ENCODE results near the gene SYCP3. TPM values are rescaled to one million over a fixed set of nuclear protein-coding genes. Genes with fewer than 3 reads are reported as not detected.

The SYCP3 gene
- total RNA-seq, 3 donors from 2014 or later = 0.16 to 0.33 TPM; not detected in 1

DNA sequence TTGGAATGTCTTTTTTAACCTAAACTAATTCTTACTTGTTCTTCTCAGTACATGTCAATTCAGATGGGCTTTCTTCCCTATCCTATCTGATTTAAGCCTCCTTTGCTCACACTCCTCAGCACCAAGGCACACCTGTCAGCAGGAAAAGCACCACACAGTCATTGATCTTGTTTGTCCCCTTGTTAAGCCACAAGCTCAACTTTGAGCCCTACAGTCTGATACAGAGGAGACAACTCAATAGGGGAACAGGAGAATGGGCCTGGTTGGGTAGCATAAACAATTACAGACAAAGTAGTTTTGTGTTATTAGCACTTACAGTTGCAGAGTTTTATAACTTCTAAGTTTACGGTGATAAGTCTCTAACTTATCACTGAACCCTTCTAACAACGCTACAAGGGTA, 29.5 kb upstream of the SYCP3 start:
- Histone ChIP-seq H3K27ac (no peak overlapping the region), H3K4me1 (no peaks in the 10 kb centered on the region), H3K4me3 (no peak overlapping the region), H3K9me3 (no peaks in the 10 kb centered on the region), H3K27me3 (no peaks in the 10 kb centered on the region), H3K36me3 (peaks cover 5% of the 10 kb centered on the region)
- intact Hi-C loops (cut with DNase I; ENCODE audit: low total_unique reads) = no loop called here
- TF ChIP-seq POLR2A (IDR thresholded peaks at IDR 0.05) (no peak), POLR2AphosphoS5 (IDR thresholded peaks at IDR 0.05) (no peak)
- TF ChIP-seq, protein P1, sequence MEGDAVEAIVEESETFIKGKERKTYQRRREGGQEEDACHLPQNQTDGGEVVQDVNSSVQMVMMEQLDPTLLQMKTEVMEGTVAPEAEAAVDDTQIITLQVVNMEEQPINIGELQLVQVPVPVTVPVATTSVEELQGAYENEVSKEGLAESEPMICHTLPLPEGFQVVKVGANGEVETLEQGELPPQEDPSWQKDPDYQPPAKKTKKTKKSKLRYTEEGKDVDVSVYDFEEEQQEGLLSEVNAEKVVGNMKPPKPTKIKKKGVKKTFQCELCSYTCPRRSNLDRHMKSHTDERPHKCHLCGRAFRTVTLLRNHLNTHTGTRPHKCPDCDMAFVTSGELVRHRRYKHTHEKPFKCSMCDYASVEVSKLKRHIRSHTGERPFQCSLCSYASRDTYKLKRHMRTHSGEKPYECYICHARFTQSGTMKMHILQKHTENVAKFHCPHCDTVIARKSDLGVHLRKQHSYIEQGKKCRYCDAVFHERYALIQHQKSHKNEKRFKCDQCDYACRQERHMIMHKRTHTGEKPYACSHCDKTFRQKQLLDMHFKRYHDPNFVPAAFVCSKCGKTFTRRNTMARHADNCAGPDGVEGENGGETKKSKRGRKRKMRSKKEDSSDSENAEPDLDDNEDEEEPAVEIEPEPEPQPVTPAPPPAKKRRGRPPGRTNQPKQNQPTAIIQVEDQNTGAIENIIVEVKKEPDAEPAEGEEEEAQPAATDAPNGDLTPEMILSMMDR (IDR thresholded peaks at IDR 0.05) = no peak
- no peak for DNase-seq (ENCODE audit: low spot score in 2 of 2)

DNA sequence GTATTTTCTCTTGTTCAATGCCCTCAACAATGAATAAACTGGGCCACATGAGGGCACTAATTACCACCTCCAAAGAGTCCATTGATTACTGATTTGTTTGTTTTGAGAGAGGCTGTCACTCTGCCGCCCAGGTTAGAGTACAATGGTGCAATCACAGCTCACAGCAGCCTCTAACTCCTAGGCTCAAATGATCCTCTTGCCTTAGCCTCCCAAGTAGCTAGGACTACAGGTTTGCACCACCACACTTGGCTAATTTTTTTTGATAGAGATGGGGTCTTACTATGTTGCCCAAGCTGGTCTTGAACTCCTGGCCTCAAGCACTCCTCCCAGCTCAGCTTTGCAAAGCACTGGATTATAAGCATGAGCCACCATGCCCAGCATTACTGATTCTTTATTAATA, 28.3 kb upstream of the SYCP3 start:
- H3K4me3 ChIP-seq = no peak overlapping the region
- peaks cover 5% of the 10 kb centered on the region for H3K36me3 ChIP-seq
- no peaks in the 10 kb centered on the region for H3K9me3 ChIP-seq
- no peak overlapping the region for H3K27ac ChIP-seq
- H3K4me1 ChIP-seq = no peaks in the 10 kb centered on the region
- no peak for DNase-seq (ENCODE audit: low spot score in 2 of 2)
- TF ChIP-seq POLR2AphosphoS5 (IDR thresholded peaks at IDR 0.05) = no peak
- intact Hi-C loops (cut with DNase I; ENCODE audit: low total_unique reads) = no loop called here
- no peaks in the 10 kb centered on the region for H3K27me3 ChIP-seq

DNA sequence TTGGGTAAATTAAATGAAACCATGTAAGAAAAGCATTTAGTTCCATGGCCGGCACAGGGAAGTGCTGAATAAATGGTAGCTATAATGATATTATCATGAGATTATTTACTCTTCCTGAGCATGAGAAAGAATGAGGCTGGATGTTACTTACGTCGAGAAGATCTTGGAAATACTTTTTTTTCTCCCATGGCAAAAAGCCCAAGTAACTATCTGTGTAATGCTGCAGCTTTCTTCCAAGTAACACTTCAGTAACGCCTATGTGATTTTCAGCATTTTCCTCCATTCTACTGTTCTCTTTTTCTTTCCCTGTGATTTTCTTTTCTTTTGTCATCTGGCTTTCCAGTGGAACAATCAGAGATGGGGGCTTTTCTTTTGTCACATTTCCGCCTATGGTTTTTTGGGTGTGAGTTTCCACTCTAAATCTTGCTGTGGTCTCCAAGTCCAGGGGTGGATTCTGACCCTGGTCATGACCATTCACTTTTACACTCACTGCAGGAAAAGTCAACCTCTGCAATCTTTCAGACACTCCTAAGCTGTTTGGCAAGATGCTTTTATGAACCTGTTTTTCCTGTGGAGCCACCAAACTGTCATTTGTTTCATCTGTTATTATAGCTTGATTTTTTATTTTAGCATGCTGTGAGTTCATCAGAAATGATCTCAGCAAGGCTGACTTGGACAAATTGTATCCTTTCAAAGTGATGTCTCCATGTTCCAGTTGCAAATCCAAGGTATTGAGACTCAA, 25.0 kb upstream of the SYCP3 start:
- Histone ChIP-seq H3K4me3 (no peak overlapping the region), H3K27ac (peak overlapping the region; percentile 60 to 70), H3K27me3 (no peaks in the 10 kb centered on the region), H3K9me3 (no peaks in the 10 kb centered on the region), H3K4me1 (no peaks in the 10 kb centered on the region), H3K36me3 (peaks cover 5% of the 10 kb centered on the region)
- no peak for DNase-seq (ENCODE audit: low spot score in 2 of 2)
- intact Hi-C loops (cut with DNase I; ENCODE audit: low total_unique reads) = no loop called here
- TF ChIP-seq, protein P1 (IDR thresholded peaks at IDR 0.05) = no peak
- TF ChIP-seq POLR2A (IDR thresholded peaks at IDR 0.05) = no peak
- TF ChIP-seq POLR2AphosphoS5 (IDR thresholded peaks at IDR 0.05) = no peak

- Histone ChIP-seq H3K4me1 (no peaks in the 10 kb centered on the region), H3K27me3 (no peaks in the 10 kb centered on the region), H3K4me3 (no peak overlapping the region), H3K9me3 (no peaks in the 10 kb centered on the region), H3K27ac (peak overlapping the region; percentile 60 to 70), H3K36me3 (no peaks in the 10 kb centered on the region)
- intact Hi-C loops (cut with DNase I; ENCODE audit: low total_unique reads) = no loop called here
- TF ChIP-seq, protein P1 (IDR thresholded peaks at IDR 0.05) = no peak
- TF ChIP-seq POLR2AphosphoS5 (IDR thresholded peaks at IDR 0.05) = no peak
- no peak for TF ChIP-seq POLR2A (IDR thresholded peaks at IDR 0.05)
- no peak for DNase-seq (ENCODE audit: low spot score in 2 of 2)
Observed at GRCh38 chr12:101763246-101763931, 24.1 kb upstream of the SYCP3 start.

DNA sequence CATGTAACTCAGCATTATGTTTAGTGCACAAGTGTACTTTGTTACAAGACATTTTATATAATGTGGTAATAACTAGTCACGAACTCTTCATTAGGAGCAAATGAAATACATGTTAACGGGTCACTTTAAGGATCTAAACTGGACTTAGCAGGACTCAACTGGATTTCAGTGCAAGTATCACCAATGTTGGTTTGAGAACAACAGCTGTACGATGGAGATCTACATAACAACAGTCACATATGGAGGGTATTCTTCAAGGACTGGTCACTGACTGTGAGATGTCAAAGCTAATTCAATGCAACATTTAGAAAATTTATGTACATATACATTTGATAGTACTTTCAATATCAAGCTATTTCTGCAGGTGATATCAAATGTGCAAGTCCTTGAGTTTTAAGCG, 22.5 kb upstream of the SYCP3 start:
- Histone ChIP-seq H3K4me3 (no peak overlapping the region), H3K27ac (no peak overlapping the region), H3K4me1 (no peaks in the 10 kb centered on the region), H3K9me3 (no peaks in the 10 kb centered on the region), H3K36me3 (no peaks in the 10 kb centered on the region), H3K27me3 (no peaks in the 10 kb centered on the region)
- intact Hi-C loops (cut with DNase I; ENCODE audit: low total_unique reads) = no loop called here
- no peak for TF ChIP-seq POLR2AphosphoS5 (IDR thresholded peaks at IDR 0.05)
- TF ChIP-seq POLR2A (IDR thresholded peaks at IDR 0.05) = no peak
- TF ChIP-seq, protein P1 (IDR thresholded peaks at IDR 0.05) = no peak
- no peak for DNase-seq (ENCODE audit: low spot score in 2 of 2)
